D721Med (cell line): ENCODE data around the gene KCNN4.

Source experiments
- DNase-seq: peaks from one replicate; pipeline ENCODE4 v3.0.0; 2011; ENCODE audit warnings: low spot score; ENCODE audit not compliant: insufficient read length
- FAIRE-seq: peaks from 2 replicates; lab custom pipeline; 2011; peaks lifted over from hg19 to GRCh38; lab: Jason Lieb, UNC
- CTCF ChIP-seq: IDR thresholded peaks from 2 replicates; pipeline ENCODE4 v1.5.1; 2012; ENCODE audit warnings: mild to moderate bottlenecking, control low read depth; ENCODE audit not compliant: insufficient read depth; ENCODE audit errors: missing control alignments

Gene KCNN4

GRCh38 chr19:43783636-43784035, 2.9 kb upstream of the KCNN4 start:
- FAIRE-seq: no peak
- TF ChIP-seq CTCF: no peak
- no peak for DNase-seq

- no peak for DNase-seq
- FAIRE-seq: no peak
- TF ChIP-seq CTCF: no peak
These were observed 2.0 kb upstream of the KCNN4 start for GRCh38 chr19:43782689-43783231.

GRCh38 chr19:43782311-43782660, 1.5 kb upstream of the KCNN4 start:
- no peak for TF ChIP-seq CTCF
- FAIRE-seq (no peak), DNase-seq (no peak)

GRCh38 chr19:43781630-43782310, 997 bp upstream of the KCNN4 start:
- DNase-seq (no peak), FAIRE-seq (no peak)
- no peak for TF ChIP-seq CTCF

GRCh38 chr19:43779820-43780219, 953 bp downstream of the KCNN4 start:
- DNase-seq (no peak), FAIRE-seq (no peak)
- no peak for TF ChIP-seq CTCF

- TF ChIP-seq CTCF: no peak
- DNase-seq: no peak
- no peak for FAIRE-seq
These were observed 1.5 kb downstream of the KCNN4 start for GRCh38 chr19:43779147-43779819.

GRCh38 chr19:43778651-43779050, 2.1 kb downstream of the KCNN4 start:
- no peak for TF ChIP-seq CTCF
- no peak for FAIRE-seq
- no peak for DNase-seq
